Measurements from ENCODE around the gene HTR2A.

Gene HTR2A

GRCh38 chr13:46850214-46850613 is 46.6 kb downstream of the HTR2A start:
- no peak overlapping the region for H3K27ac ChIP-seq (ENCODE audit: low read depth, low read length)
- no peaks in the 10 kb centered on the region for H3K4me1 ChIP-seq (ENCODE audit: control insufficient read depth, insufficient read depth, low read length, unreplicated experiment)
- H3K4me3 ChIP-seq (ENCODE audit: low read depth, low read length), result no peak overlapping the region
- H3K79me2 ChIP-seq (ENCODE audit: control insufficient read depth, insufficient read depth, low read length, unreplicated experiment), result no peaks in the 10 kb centered on the region
- H2AFZ ChIP-seq (ENCODE audit: low read length, unreplicated experiment), result no peak overlapping the region
- H3K36me3 ChIP-seq (ENCODE audit: insufficient read depth, low read length), result no peaks in the 10 kb centered on the region
- H3K27me3 ChIP-seq (ENCODE audit: insufficient read depth, low read length), result peaks cover 12% of the 10 kb centered on the region; the same call in 1 of the 2 replicates

- no peaks in the 10 kb centered on the region for H3K27me3 ChIP-seq (ENCODE audit: insufficient read depth, low read length)
- H3K27ac ChIP-seq (ENCODE audit: low read depth, low read length), result no peak overlapping the region
- H3K4me3 ChIP-seq (ENCODE audit: low read depth, low read length), result no peak overlapping the region
- no peaks in the 10 kb centered on the region for H3K36me3 ChIP-seq (ENCODE audit: insufficient read depth, low read length)
- H3K79me2 ChIP-seq (ENCODE audit: control insufficient read depth, insufficient read depth, low read length, unreplicated experiment), result no peaks in the 10 kb centered on the region
- H3K4me1 ChIP-seq (ENCODE audit: control insufficient read depth, insufficient read depth, low read length, unreplicated experiment), result no peaks in the 10 kb centered on the region
- H2AFZ ChIP-seq (ENCODE audit: low read length, unreplicated experiment), result no peak overlapping the region
Measured at GRCh38 chr13:46846726-46847125, 50.1 kb downstream of the HTR2A start.

DNA sequence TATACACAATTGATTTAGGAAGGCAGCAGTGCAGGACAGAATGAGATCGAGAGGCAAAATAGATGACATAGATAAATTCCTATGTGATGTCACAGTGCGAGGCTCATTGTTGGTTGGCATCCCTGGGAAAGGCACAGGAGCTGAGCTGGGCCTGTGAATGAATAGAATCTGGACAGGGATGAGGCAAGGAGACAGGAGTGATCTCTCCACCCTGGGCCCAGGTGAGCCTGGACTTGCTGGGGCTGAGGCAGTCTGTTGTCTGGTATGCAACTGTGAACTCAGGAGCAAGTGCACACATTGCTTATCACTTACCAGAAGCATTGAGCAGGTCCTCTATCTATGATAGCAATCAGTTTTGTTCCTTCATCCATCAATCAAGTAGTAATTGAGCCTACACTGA is 51.7 kb downstream of the HTR2A start:
- Histone ChIP-seq H3K36me3 (ENCODE audit: insufficient read depth, low read length) (no peaks in the 10 kb centered on the region), H3K27ac (ENCODE audit: low read depth, low read length) (no peak overlapping the region), H3K4me1 (ENCODE audit: control insufficient read depth, insufficient read depth, low read length, unreplicated experiment) (no peaks in the 10 kb centered on the region), H3K79me2 (ENCODE audit: control insufficient read depth, insufficient read depth, low read length, unreplicated experiment) (no peaks in the 10 kb centered on the region), H3K4me3 (ENCODE audit: low read depth, low read length) (no peak overlapping the region), H3K27me3 (ENCODE audit: insufficient read depth, low read length) (no peaks in the 10 kb centered on the region), H2AFZ (ENCODE audit: low read length, unreplicated experiment) (no peak overlapping the region)

DNA sequence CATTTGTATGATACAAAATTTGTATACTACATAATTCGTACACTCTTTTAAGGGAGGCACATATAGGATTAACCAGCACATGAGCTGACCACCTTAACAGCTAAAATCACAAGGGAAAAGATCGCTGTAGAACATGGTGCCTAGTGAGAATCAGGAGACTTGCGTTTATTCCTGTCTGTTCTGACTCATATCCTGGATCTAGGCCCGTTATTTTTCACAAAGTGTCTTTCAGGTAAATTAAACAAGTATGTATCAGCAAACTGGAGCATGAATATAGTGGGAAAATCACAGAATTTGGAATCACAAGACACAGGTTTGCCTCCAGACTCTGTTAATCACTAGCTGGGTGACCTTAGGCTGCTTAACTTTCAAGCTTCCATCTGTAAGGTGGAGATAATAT is 52.4 kb downstream of the HTR2A start:
- Histone ChIP-seq H2AFZ (ENCODE audit: low read length, unreplicated experiment) (no peak overlapping the region), H3K4me1 (ENCODE audit: control insufficient read depth, insufficient read depth, low read length, unreplicated experiment) (no peaks in the 10 kb centered on the region), H3K36me3 (ENCODE audit: insufficient read depth, low read length) (no peaks in the 10 kb centered on the region), H3K27ac (ENCODE audit: low read depth, low read length) (no peak overlapping the region), H3K79me2 (ENCODE audit: control insufficient read depth, insufficient read depth, low read length, unreplicated experiment) (no peaks in the 10 kb centered on the region), H3K4me3 (ENCODE audit: low read depth, low read length) (no peak overlapping the region), H3K27me3 (ENCODE audit: insufficient read depth, low read length) (no peaks in the 10 kb centered on the region)

GRCh38 chr13:46839399-46839798 is 57.5 kb downstream of the HTR2A start:
- Histone ChIP-seq H3K4me1 (ENCODE audit: control insufficient read depth, insufficient read depth, low read length, unreplicated experiment) (no peaks in the 10 kb centered on the region), H3K36me3 (ENCODE audit: insufficient read depth, low read length) (no peaks in the 10 kb centered on the region), H3K27me3 (ENCODE audit: insufficient read depth, low read length) (no peaks in the 10 kb centered on the region), H3K79me2 (ENCODE audit: control insufficient read depth, insufficient read depth, low read length, unreplicated experiment) (no peaks in the 10 kb centered on the region), H2AFZ (ENCODE audit: low read length, unreplicated experiment) (no peak overlapping the region), H3K27ac (ENCODE audit: low read depth, low read length) (no peak overlapping the region), H3K4me3 (ENCODE audit: low read depth, low read length) (no peak overlapping the region)

- H3K79me2 ChIP-seq (ENCODE audit: control insufficient read depth, insufficient read depth, low read length, unreplicated experiment), result no peaks in the 10 kb centered on the region
- H3K4me1 ChIP-seq (ENCODE audit: control insufficient read depth, insufficient read depth, low read length, unreplicated experiment), result no peaks in the 10 kb centered on the region
- H3K27ac ChIP-seq (ENCODE audit: low read depth, low read length), result no peak overlapping the region
- H3K36me3 ChIP-seq (ENCODE audit: insufficient read depth, low read length), result no peaks in the 10 kb centered on the region
- no peaks in the 10 kb centered on the region for H3K27me3 ChIP-seq (ENCODE audit: insufficient read depth, low read length)
- H2AFZ ChIP-seq (ENCODE audit: low read length, unreplicated experiment), result no peak overlapping the region
- H3K4me3 ChIP-seq (ENCODE audit: low read depth, low read length), result no peak overlapping the region
Measured at GRCh38 chr13:46834657-46835056, 62.2 kb downstream of the HTR2A start.

DNA sequence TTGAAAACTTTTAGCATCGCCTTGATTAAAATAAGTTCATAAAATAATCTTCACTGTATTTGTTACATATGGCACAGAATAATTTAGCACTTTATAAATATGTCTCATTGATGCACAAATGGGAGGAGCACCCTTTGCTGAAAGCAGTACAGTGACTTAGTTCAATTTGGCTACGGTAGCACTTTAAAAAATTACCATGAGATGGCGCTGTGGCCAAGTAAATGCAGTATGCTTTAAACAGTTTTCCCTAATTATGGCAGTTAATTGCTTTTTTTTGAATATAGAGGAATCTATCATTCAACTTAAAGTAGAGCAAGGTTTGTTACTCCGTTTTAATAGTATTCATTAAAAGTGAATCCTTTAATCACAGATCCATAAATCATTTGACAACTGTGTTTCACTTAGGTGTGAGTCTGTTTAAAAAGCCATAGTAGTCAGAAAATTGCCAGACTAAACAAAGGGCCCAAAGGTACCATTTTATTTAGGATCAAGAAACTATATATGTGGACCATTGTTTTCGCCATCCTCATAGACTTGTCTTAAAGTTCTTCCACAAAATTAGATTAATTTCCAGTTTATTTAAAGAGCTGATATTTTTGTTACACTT is 65.2 kb downstream of the HTR2A start:
- no peaks in the 10 kb centered on the region for H3K27me3 ChIP-seq (ENCODE audit: insufficient read depth, low read length)
- no peak overlapping the region for H2AFZ ChIP-seq (ENCODE audit: low read length, unreplicated experiment)
- no peaks in the 10 kb centered on the region for H3K4me1 ChIP-seq (ENCODE audit: control insufficient read depth, insufficient read depth, low read length, unreplicated experiment)
- H3K36me3 ChIP-seq (ENCODE audit: insufficient read depth, low read length), result no peaks in the 10 kb centered on the region
- no peaks in the 10 kb centered on the region for H3K79me2 ChIP-seq (ENCODE audit: control insufficient read depth, insufficient read depth, low read length, unreplicated experiment)
- H3K27ac ChIP-seq (ENCODE audit: low read depth, low read length), result no peak overlapping the region
- no peak overlapping the region for H3K4me3 ChIP-seq (ENCODE audit: low read depth, low read length)

- no peaks in the 10 kb centered on the region for H3K79me2 ChIP-seq (ENCODE audit: control insufficient read depth, insufficient read depth, low read length, unreplicated experiment)
- H3K36me3 ChIP-seq (ENCODE audit: insufficient read depth, low read length), result no peaks in the 10 kb centered on the region
- H3K27me3 ChIP-seq (ENCODE audit: insufficient read depth, low read length), result no peaks in the 10 kb centered on the region
- no peaks in the 10 kb centered on the region for H3K4me1 ChIP-seq (ENCODE audit: control insufficient read depth, insufficient read depth, low read length, unreplicated experiment)
- no peak overlapping the region for H3K4me3 ChIP-seq (ENCODE audit: low read depth, low read length)
- H2AFZ ChIP-seq (ENCODE audit: low read length, unreplicated experiment), result no peak overlapping the region
- no peak overlapping the region for H3K27ac ChIP-seq (ENCODE audit: low read depth, low read length)
Measured at GRCh38 chr13:46830405-46831005, 66.3 kb downstream of the HTR2A start.

- H3K27me3 ChIP-seq (ENCODE audit: insufficient read depth, low read length), result no peaks in the 10 kb centered on the region
- H3K36me3 ChIP-seq (ENCODE audit: insufficient read depth, low read length), result no peaks in the 10 kb centered on the region
- H3K4me1 ChIP-seq (ENCODE audit: control insufficient read depth, insufficient read depth, low read length, unreplicated experiment), result no peaks in the 10 kb centered on the region
- H2AFZ ChIP-seq (ENCODE audit: low read length, unreplicated experiment), result no peak overlapping the region
- no peak overlapping the region for H3K27ac ChIP-seq (ENCODE audit: low read depth, low read length)
- H3K4me3 ChIP-seq (ENCODE audit: low read depth, low read length), result no peak overlapping the region
- no peaks in the 10 kb centered on the region for H3K79me2 ChIP-seq (ENCODE audit: control insufficient read depth, insufficient read depth, low read length, unreplicated experiment)
Measured at GRCh38 chr13:46822551-46822950, 74.3 kb downstream of the HTR2A start.

- no peaks in the 10 kb centered on the region for H3K79me2 ChIP-seq (ENCODE audit: control insufficient read depth, insufficient read depth, low read length, unreplicated experiment)
- no peaks in the 10 kb centered on the region for H3K27me3 ChIP-seq (ENCODE audit: insufficient read depth, low read length)
- H3K36me3 ChIP-seq (ENCODE audit: insufficient read depth, low read length), result no peaks in the 10 kb centered on the region
- H2AFZ ChIP-seq (ENCODE audit: low read length, unreplicated experiment), result no peak overlapping the region
- no peaks in the 10 kb centered on the region for H3K4me1 ChIP-seq (ENCODE audit: control insufficient read depth, insufficient read depth, low read length, unreplicated experiment)
- H3K4me3 ChIP-seq (ENCODE audit: low read depth, low read length), result no peak overlapping the region
- no peak overlapping the region for H3K27ac ChIP-seq (ENCODE audit: low read depth, low read length)
Measured at GRCh38 chr13:46817838-46818476, 78.9 kb downstream of the HTR2A start.

DNA sequence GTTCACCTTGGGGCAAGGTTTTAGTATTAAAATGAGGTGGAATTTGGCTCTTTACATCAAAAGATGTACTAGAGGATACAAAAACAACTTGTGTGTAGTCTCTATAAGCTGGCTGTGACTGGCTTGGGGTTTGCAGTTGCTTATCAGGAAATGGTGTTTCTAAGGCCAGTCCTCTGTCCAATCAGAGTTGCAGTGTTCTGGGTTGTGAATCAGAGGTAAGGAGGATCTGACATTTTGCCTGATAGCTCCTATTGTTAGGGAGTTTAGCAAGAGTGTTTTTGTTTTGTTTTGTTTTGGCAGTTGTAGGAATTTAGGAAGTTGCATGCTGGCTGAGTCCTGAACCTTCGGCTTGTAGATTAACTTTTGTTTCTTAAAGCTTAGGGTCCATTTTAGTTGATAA is 79.8 kb downstream of the HTR2A start:
- Histone ChIP-seq H3K36me3 (ENCODE audit: insufficient read depth, low read length) (no peaks in the 10 kb centered on the region), H3K27ac (ENCODE audit: low read depth, low read length) (no peak overlapping the region), H3K4me1 (ENCODE audit: control insufficient read depth, insufficient read depth, low read length, unreplicated experiment) (no peaks in the 10 kb centered on the region), H3K27me3 (ENCODE audit: insufficient read depth, low read length) (no peaks in the 10 kb centered on the region), H3K4me3 (ENCODE audit: low read depth, low read length) (no peak overlapping the region), H2AFZ (ENCODE audit: low read length, unreplicated experiment) (no peak overlapping the region), H3K79me2 (ENCODE audit: control insufficient read depth, insufficient read depth, low read length, unreplicated experiment) (no peaks in the 10 kb centered on the region)

Measured in ACC112 (cell line).